K562 (cell line): ENCODE results near the gene ACP1. TPM values are rescaled to one million over a fixed set of nuclear protein-coding genes. Genes with fewer than 3 reads are reported as not detected.

ENCODE experiments used
- ADNP ChIP-seq: fragments of 200-800 bp; sonication (Bioruptor generic); IDR thresholded peaks from 2 replicates; pipeline ENCODE4 v1.6.1; 2016; ENCODE audit warnings: missing genetic modification characterization, missing compliant biosample characterization
- CBFA2T2 ChIP-seq: fragments of 450-650 bp; conservative IDR thresholded peaks from 2 replicates; pipeline ENCODE4 v1.6.1; 2017; ENCODE audit warnings: mild to moderate bottlenecking
- CXXC5 ChIP-seq: fragments of 250-450 bp; sonication (Bioruptor Pico); IDR thresholded peaks from 2 replicates; pipeline ENCODE4 v1.8.0; 2022; ENCODE audit warnings: inconsistent platforms, mild to moderate bottlenecking, moderate library complexity
- FUS ChIP-seq: fragments of 200-400 bp; formaldehyde crosslinking; optimal IDR thresholded peaks from 2 replicates; pipeline ENCODE3; 2017; ENCODE audit warnings: low read depth, low read length
- KLF16 ChIP-seq: IDR thresholded peaks from 2 replicates; pipeline ENCODE4 v1.6.1; 2016; ENCODE audit warnings: antibody characterized with exemption
- MAZ ChIP-seq, 2 experiments: fragments of 450-650 bp in 1 of 2; sonication (generic) in 1 of 2; formaldehyde crosslinking; IDR thresholded peaks in 1 of 2; conservative IDR thresholded peaks in 1 of 2; 2 replicates each; pipeline versions ENCODE4 v1.4.0 to v1.5.0; 2020; ENCODE audit warnings: mild to moderate bottlenecking in 1 of 2, missing genetic modification reagents in 1 of 2
- SMC3 ChIP-seq: conservative IDR thresholded peaks from 2 replicates; pipeline ENCODE4 v1.6.1; 2011; ENCODE audit warnings: low read depth, low read length, improper control_type of control experiment; ENCODE audit not compliant: insufficient read depth
- SP1 ChIP-seq: sonication (generic); formaldehyde crosslinking; IDR thresholded peaks from 2 replicates; pipeline ENCODE4 v1.8.1; 2022; ENCODE audit warnings: mild to moderate bottlenecking, missing genetic modification reagents
- SREBF2 ChIP-seq: sonication (generic); formaldehyde crosslinking; IDR thresholded peaks from 2 replicates; pipeline ENCODE4 v1.4.0; 2020; ENCODE audit warnings: mild to moderate bottlenecking, missing genetic modification reagents
- TBP ChIP-seq: optimal IDR thresholded peaks from 2 replicates; pipeline ENCODE3; 2011; ENCODE audit warnings: low read depth, low read length, improper control_type of control experiment
- ZFP36 ChIP-seq: fragments of 150-350 bp; IDR thresholded peaks from 2 replicates; pipeline ENCODE4 v1.6.1; 2018; ENCODE audit warnings: low read length, low read depth; ENCODE audit not compliant: partially characterized antibody
- ZNF780A ChIP-seq: fragments of 250-450 bp; sonication (Bioruptor Pico); IDR thresholded peaks from 2 replicates; pipeline ENCODE4 v1.5.0; 2021; ENCODE audit warnings: mild to moderate bottlenecking
- polyA plus RNA-seq, 8 experiments: library from polyadenylated mRNA; depleted of rRNA in 4 of 8; stranded (reverse) in 5 of 8; unstranded in 3 of 8; fragments of >200 nt; fragmentation: Nextera tagmentation in 2 of 8; fragmentation: Illumina TruSeq in 1 of 8; extraction: Ambion mirVana in 2 of 8; extraction: Trizol in 1 of 8; gene quantifications; 2 replicates each; pipeline versions ENCODE4 v1.2.1 to v1.2.3, GENCODE V29; 2011 to 2014; ENCODE audit warnings: inconsistent platforms in 1 of 8, missing spikeins in 1 of 8
- total RNA-seq, 7 experiments: library from RNA; depleted of rRNA in 6 of 7; stranded (reverse); fragments of >200 nt in 6 of 7; fragmentation: Illumina TruSeq in 2 of 7; extraction: Trizol in 2 of 7; gene quantifications; 2 replicates each; pipeline versions ENCODE4 v1.2.1 to v1.2.3, GENCODE V29; 2011 to 2021; ENCODE audit warnings: low replicate concordance in 1 of 7
- TF ChIP-seq, protein P1 (sequence below), 3 experiments: IDR thresholded peaks in 2 of 3; conservative IDR thresholded peaks in 1 of 3; 2 replicates each; pipeline ENCODE4 v1.5.1; 2011 to 2012; ENCODE audit warnings: low read length in 3 of 3, mild to moderate bottlenecking in 3 of 3, control low read depth in 2 of 3, improper control_type of control experiment in 1 of 3, inconsistent platforms in 1 of 3, low read depth in 1 of 3, mixed read lengths in 1 of 3, moderate library complexity in 1 of 3; ENCODE audit not compliant: insufficient read depth in 2 of 3
- TF ChIP-seq, protein P2 (sequence below): sonication (generic); formaldehyde crosslinking; IDR thresholded peaks from 2 replicates; pipeline ENCODE4 v1.8.0; 2022; ENCODE audit warnings: missing genetic modification reagents, mild to moderate bottlenecking, moderate library complexity, borderline replicate concordance
- TF ChIP-seq, protein P3 (sequence below): fragments of 450-650 bp; formaldehyde crosslinking; IDR thresholded peaks from 2 replicates; pipeline ENCODE4 v1.4.0; 2020; ENCODE audit warnings: mild to moderate bottlenecking, moderate library complexity

Gene ACP1
- total and polyA plus RNA-seq, 9 of the 15 experiments (the other 6 are each of a cell fraction or from before 2014, with no cell fraction given), result 139 to 493 (median 189) TPM

DNA sequence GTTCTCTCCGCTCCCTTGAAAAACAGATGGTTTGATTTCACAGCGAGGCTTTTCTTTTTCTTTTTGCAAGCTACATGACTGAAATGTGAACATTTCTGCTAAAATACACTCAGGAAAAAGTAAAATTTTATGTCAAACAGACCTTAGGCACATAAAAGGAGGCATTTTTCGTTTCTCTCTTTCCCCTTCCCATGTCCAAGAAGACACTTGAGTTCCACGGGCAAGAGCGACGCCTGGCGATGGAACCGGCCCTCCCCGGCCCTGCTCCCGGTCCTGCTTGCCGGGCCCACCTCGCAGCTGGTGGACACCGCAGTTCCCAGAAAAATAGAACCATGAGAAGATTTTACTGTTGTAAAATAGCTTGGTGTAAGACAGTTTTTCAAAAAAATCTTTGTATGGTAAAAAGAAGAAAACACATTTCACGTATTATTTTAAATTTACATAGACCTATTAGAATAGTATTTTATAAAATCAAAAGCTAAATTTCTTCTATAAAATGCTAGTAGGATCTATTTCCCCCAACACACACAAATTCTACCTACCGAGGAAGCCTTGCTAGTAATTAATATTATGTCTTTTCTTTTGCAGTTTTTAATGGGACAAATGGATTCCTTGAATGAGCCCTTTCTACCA lies 25.5 kb downstream of the ACP1 start (continued):
- TF ChIP-seq, protein P1, sequence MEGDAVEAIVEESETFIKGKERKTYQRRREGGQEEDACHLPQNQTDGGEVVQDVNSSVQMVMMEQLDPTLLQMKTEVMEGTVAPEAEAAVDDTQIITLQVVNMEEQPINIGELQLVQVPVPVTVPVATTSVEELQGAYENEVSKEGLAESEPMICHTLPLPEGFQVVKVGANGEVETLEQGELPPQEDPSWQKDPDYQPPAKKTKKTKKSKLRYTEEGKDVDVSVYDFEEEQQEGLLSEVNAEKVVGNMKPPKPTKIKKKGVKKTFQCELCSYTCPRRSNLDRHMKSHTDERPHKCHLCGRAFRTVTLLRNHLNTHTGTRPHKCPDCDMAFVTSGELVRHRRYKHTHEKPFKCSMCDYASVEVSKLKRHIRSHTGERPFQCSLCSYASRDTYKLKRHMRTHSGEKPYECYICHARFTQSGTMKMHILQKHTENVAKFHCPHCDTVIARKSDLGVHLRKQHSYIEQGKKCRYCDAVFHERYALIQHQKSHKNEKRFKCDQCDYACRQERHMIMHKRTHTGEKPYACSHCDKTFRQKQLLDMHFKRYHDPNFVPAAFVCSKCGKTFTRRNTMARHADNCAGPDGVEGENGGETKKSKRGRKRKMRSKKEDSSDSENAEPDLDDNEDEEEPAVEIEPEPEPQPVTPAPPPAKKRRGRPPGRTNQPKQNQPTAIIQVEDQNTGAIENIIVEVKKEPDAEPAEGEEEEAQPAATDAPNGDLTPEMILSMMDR (IDR thresholded peaks at IDR 0.05 in 2 of 3, conservative IDR thresholded peaks at IDR 0.05 in 1 of 3; ENCODE audit: insufficient read depth in 2 of 3, low read depth in 1 of 3, low read length in 3 of 3), result peak; percentile 80 to 89 (median 85)
- peak in 1 of 2 experiments; percentile 41; a peak in 1 of 4 replicates for TF ChIP-seq MAZ (CRISPR knock-in tag; conservative IDR thresholded peaks at IDR 0.05 in 1 of 2, IDR thresholded peaks at IDR 0.05 in 1 of 2)
- TF ChIP-seq, protein P2, sequence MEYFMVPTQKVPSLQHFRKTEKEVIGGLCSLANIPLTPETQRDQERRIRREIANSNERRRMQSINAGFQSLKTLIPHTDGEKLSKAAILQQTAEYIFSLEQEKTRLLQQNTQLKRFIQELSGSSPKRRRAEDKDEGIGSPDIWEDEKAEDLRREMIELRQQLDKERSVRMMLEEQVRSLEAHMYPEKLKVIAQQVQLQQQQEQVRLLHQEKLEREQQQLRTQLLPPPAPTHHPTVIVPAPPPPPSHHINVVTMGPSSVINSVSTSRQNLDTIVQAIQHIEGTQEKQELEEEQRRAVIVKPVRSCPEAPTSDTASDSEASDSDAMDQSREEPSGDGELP (CRISPR knock-in tag), result peak; percentile 55; the same call in 1 of the 2 replicates
- TF ChIP-seq ZNF780A, result no peak
- TF ChIP-seq SREBF2, result no peak
- TF ChIP-seq ADNP, result no peak
- no peak for TF ChIP-seq SP1 (CRISPR knock-in tag)
- TF ChIP-seq FUS, result no peak
- TF ChIP-seq TBP, result no peak
- no peak for TF ChIP-seq CBFA2T2
- peak; percentile 65 for TF ChIP-seq SMC3
- TF ChIP-seq ZFP36, result peak; percentile 3
- peak; percentile 31; the same call in 1 of the 2 replicates for TF ChIP-seq KLF16
- TF ChIP-seq, protein P3, sequence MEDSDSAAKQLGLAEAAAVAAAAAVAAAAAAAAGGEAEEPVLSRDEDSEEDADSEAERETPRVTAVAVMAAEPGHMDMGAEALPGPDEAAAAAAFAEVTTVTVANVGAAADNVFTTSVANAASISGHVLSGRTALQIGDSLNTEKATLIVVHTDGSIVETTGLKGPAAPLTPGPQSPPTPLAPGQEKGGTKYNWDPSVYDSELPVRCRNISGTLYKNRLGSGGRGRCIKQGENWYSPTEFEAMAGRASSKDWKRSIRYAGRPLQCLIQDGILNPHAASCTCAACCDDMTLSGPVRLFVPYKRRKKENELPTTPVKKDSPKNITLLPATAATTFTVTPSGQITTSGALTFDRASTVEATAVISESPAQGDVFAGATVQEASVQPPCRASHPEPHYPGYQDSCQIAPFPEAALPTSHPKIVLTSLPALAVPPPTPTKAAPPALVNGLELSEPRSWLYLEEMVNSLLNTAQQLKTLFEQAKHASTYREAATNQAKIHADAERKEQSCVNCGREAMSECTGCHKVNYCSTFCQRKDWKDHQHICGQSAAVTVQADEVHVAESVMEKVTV (CRISPR knock-in tag), result peak; percentile 77
- TF ChIP-seq CXXC5 (CRISPR knock-in tag), result 0 out of 2 replicates have a peak, but pooled peaks have one; percentile 12
